Measurements from ENCODE around the gene ENPEP. TPM values are rescaled to one million over a fixed set of nuclear protein-coding genes. Genes with fewer than 3 reads are reported as not detected.

Gene ENPEP
- total RNA-seq, 3 donors from 2014 or later = 5.0 to 10.2 (median 9.8) TPM

GRCh38 chr4:110611968-110612447 is 136.1 kb downstream of the ENPEP start:
- Histone ChIP-seq H3K27me3 (peaks cover 8 to 85% of the 10 kb centered on the region in 2 donors), H3K4me1 (no peaks in the 10 kb centered on the region), H3K36me3 (no peaks in the 10 kb centered on the region), H3K9me3 (no peaks in the 10 kb centered on the region), H3K4me3 (peak overlapping the region in 2 of 3 donors; percentile 21 to 56), H3K27ac (no peak overlapping the region)
- TF ChIP-seq CTCF (IDR thresholded peaks at IDR 0.05) = no peak
- intact Hi-C loops (cut with DNase I; ENCODE audit: low total_unique reads) = no loop called here
- no peak for DNase-seq (ENCODE audit: low spot score in 2 of 2)

- H3K4me1 ChIP-seq = no peaks in the 10 kb centered on the region
- TF ChIP-seq POLR2AphosphoS5 (IDR thresholded peaks at IDR 0.05) (no peak), POLR2A (IDR thresholded peaks at IDR 0.05) (no peak), CTCF (IDR thresholded peaks at IDR 0.05) (no peak)
- intact Hi-C loops (cut with DNase I; ENCODE audit: low total_unique reads) = no loop called here
- H3K36me3 ChIP-seq = no peaks in the 10 kb centered on the region
- peaks cover 8 to 92% of the 10 kb centered on the region in 2 donors for H3K27me3 ChIP-seq
- H3K27ac ChIP-seq = no peak overlapping the region
- no peak overlapping the region for H3K4me3 ChIP-seq
- no peak for DNase-seq (ENCODE audit: low spot score in 2 of 2)
- no peaks in the 10 kb centered on the region for H3K9me3 ChIP-seq
These were observed 136.8 kb downstream of the ENPEP start for GRCh38 chr4:110612631-110613269.

- TF ChIP-seq CTCF (IDR thresholded peaks at IDR 0.05) = no peak
- no peak for TF ChIP-seq POLR2A (IDR thresholded peaks at IDR 0.05)
- no peak for TF ChIP-seq POLR2AphosphoS5 (IDR thresholded peaks at IDR 0.05)
- H3K27ac ChIP-seq = no peak overlapping the region
- H3K27me3 ChIP-seq = peaks cover 8 to 96% of the 10 kb centered on the region in 2 donors
- H3K4me1 ChIP-seq = no peaks in the 10 kb centered on the region
- H3K36me3 ChIP-seq = no peaks in the 10 kb centered on the region
- intact Hi-C loops (cut with DNase I; ENCODE audit: low total_unique reads) = no loop called here
- H3K4me3 ChIP-seq = no peak overlapping the region
- no peaks in the 10 kb centered on the region for H3K9me3 ChIP-seq
- DNase-seq (ENCODE audit: low spot score in 2 of 2) = no peak
These were observed 137.8 kb downstream of the ENPEP start for GRCh38 chr4:110613745-110614144.

- intact Hi-C loops (cut with DNase I; ENCODE audit: low total_unique reads) = no loop called here
- Histone ChIP-seq H3K4me3 (no peak overlapping the region), H3K9me3 (no peaks in the 10 kb centered on the region), H3K27ac (no peak overlapping the region), H3K4me1 (no peaks in the 10 kb centered on the region), H3K27me3 (peaks cover 8 to 96% of the 10 kb centered on the region in 2 donors), H3K36me3 (no peaks in the 10 kb centered on the region)
- no peak for DNase-seq (ENCODE audit: low spot score in 2 of 2)
- TF ChIP-seq CTCF (IDR thresholded peaks at IDR 0.05) (no peak), POLR2AphosphoS5 (IDR thresholded peaks at IDR 0.05) (no peak), POLR2A (IDR thresholded peaks at IDR 0.05) (no peak)
These were observed 138.4 kb downstream of the ENPEP start for GRCh38 chr4:110614173-110614963.

Other genes starting within 250 kb of the ENPEP start
- 1 to 10 TPM in 1 of 3 donors, under 1 TPM in 1, not detected in 1; 0.33 to 2.6 TPM for gene PITX2, start 146.9 kb downstream of the ENPEP start, total RNA-seq